IPS-NIHi7 (cell line): Measurements from ENCODE around the gene SLC27A2.
"Not testable (repeated sequence)": the region's sequence is repeated elsewhere in the genome, so short reads cannot be mapped to it uniquely, and the experiment has no call there.

Experiments used
- DNase-seq: peaks from one replicate; pipeline ENCODE4 v3.0.0; 2012; ENCODE audit warnings: mixed read lengths; ENCODE audit errors: extremely low spot score

Gene SLC27A2

GRCh38 chr15:50163719-50164410 is 18.1 kb upstream of the SLC27A2 start:
- no peak for DNase-seq

DNA sequence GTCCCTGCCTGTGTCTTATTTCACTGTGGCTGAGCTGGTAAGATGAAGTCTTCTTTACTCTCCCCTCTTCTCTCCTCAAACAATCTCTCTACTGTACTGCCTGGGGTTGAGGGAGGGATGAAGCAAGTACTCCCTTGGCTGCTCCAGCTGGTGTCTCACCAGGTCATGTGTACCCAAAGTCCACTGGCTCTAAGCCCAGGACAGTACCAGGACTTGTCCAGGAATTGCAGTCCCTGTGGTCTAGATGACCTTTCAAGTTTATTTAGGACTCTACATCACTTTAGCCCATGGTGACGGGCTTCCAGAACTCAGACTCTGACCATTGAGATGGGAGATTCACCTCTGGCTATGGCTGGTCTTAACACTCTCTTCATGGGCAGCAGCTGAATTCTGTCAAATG is 17.5 kb upstream of the SLC27A2 start:
- no peak for DNase-seq

DNA sequence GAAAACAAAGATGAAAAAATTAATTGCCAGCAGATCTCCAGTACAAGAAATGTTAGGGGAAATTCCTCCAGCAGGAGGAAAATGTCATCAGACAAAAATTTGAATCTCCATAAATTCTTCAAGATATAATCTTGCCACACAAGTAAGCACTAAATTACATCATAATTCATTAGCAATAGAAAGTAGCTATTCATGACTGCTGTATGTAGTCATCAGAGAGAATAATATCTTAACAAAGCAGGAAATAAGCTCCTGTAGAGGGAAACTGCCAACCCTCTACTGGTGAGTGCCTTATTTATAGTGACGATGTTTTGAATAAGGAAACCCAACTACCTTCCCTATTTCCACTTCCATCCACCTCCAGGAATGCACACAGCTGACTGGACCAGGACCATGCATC is 15.8 kb upstream of the SLC27A2 start:
- no peak for DNase-seq

DNA sequence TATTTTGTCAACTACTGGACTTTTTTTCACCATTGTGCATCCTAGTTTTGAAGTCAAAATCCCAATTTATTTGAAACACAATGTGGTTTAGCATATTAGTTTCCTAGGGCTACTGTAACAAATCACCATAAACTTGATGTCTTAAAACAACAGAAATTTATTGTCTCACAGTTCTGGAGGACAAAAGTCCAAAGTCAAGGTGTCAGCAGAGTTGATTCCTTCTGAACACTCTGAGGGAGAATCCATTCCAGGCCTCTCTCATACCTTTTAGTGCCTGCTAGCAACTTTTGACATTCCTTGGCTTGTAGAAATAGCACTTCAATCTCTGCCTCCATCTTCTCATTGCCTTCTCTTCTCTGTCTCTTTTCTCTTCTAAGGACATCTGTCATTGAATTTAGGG is 14.9 kb upstream of the SLC27A2 start:
- DNase-seq, result no peak

- no peak for DNase-seq
Observed at GRCh38 chr15:50168379-50168778, 13.6 kb upstream of the SLC27A2 start.

- DNase-seq, result no peak
Observed at GRCh38 chr15:50168783-50169411, 13.1 kb upstream of the SLC27A2 start.

GRCh38 chr15:50172360-50172895 is 9.6 kb upstream of the SLC27A2 start:
- not testable (repeated sequence) for DNase-seq

DNA sequence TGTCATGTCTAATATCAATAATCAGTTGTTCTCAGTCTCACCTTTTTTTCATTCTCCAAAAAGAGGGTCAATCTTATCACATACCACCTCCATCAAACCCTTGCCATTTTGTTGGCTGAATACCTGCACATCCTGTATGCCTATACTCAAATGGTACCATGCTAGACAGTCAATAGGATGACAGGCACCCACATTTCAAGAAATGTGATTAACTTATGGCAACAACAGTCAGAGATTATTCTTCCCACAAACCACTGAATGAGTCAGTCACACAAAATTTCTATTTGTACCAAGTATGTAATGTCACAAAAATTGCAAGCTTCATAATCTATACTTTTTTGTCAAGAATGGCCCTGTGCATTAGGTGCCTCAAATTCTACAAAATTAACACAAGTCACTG is 5.1 kb upstream of the SLC27A2 start:
- no peak for DNase-seq

DNA sequence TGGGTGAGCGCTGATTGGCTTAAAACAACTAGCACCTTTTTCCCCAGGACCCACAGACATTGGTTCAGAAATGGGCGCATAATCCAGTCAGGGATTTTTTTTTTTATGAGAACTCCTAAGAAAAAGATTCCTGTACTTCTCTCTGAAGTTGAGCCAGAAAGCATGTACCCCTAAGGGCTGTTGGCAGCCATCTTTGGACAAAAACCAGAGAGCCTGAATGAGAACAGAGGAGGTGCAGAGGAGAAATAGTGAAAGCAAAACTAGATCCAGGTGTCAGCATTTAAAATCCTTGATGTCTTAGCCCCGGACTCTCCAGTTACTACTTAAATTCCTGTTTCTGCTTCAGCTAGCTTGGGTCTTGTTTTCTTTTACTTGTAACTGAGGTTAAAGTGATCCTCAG is 1.9 kb upstream of the SLC27A2 start:
- no peak for DNase-seq

- DNase-seq, result no peak
Observed at GRCh38 chr15:50180582-50180981, 1.4 kb upstream of the SLC27A2 start.

DNA sequence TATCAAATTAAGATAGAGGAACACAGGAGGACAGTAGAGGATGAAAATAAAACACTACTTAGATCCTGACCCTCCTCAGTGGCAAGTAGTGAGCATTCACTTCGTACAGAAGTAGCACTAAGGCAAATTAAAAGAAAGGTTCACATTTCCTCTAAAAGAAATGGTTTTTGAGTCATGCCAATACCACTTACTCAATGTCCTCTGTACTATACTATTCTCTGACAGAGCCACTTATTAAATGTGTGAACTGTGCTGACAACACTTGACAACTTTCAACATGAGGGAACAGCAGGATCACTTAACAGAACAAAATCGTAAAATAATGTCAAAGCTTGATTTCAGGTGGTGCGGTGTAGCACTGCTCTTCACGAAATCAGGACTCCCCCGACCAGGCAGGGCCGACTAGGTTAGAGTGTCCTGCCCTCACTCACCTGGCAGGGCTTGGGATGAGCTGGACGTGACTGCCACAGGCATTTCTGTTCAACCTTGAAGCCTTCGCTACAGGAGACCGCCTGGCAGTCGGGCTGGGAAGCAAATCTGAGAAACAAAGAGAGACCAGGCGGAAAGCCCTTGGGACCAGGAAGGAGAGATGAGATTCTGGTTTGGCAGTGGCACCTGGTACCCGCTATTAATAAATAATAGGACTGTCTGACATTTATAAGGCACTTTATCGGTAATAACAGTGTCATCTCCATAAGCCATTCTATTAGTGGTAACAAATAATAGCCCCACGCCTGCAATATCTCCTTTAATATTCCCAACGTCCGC is 611 bp upstream of the SLC27A2 start:
- peak; percentile 17 for DNase-seq

DNA sequence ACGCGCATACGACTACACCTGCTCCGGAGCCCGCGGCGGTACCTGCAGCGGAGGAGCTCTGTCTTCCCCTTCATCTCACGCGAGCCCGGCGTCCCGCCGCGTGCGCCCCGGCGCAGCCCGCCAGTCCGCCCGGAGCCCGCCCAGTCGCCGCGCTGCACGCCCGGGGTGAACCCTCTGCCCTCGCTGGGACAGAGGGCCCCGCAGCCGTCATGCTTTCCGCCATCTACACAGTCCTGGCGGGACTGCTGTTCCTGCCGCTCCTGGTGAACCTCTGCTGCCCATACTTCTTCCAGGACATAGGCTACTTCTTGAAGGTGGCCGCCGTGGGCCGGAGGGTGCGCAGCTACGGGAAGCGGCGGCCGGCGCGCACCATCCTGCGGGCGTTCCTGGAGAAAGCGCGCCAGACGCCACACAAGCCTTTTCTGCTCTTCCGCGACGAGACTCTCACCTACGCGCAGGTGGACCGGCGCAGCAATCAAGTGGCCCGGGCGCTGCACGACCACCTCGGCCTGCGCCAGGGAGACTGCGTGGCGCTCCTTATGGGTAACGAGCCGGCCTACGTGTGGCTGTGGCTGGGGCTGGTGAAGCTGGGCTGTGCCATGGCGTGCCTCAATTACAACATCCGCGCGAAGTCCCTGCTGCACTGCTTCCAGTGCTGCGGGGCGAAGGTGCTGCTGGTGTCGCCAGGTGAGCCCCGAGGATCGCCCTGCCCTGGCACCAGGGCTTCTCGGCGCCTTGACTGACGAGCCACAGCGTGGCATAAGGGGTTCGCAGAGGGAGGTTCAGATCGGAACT is 420 bp downstream of the SLC27A2 start:
- DNase-seq, result peak; percentile 36

DNA sequence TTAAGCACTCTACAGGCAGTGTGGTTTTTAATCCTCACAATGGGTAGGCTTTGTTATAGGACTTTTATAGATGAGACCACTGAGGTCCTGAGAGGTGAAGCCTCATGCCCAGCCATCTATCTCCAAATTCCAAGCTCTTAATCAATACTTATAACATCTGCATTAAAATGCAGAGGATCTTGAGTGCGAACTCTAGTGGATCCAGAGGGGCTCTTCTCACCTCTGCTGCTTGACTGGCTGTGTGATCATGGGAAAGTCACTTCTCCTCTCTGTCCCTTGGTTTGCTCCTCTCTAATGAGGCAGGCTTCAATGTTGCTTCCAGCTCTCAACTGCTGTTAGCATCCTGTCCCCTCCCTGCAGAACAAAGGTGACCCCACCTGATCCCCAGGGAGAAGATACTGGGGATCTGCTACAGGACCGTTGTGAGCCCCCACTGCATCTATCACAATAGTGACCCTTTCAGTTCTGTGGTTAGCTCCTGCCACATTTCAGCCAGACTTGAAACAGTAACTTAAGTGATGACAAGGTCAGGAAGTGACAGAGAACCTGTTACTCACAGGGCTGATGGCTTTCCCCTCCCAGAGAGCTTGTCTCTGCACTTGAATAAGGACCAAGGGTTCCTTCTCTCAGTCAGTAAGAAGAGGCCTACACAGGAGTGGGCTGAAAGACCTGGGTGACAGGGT is 1.3 kb downstream of the SLC27A2 start:
- DNase-seq, result no peak

DNA sequence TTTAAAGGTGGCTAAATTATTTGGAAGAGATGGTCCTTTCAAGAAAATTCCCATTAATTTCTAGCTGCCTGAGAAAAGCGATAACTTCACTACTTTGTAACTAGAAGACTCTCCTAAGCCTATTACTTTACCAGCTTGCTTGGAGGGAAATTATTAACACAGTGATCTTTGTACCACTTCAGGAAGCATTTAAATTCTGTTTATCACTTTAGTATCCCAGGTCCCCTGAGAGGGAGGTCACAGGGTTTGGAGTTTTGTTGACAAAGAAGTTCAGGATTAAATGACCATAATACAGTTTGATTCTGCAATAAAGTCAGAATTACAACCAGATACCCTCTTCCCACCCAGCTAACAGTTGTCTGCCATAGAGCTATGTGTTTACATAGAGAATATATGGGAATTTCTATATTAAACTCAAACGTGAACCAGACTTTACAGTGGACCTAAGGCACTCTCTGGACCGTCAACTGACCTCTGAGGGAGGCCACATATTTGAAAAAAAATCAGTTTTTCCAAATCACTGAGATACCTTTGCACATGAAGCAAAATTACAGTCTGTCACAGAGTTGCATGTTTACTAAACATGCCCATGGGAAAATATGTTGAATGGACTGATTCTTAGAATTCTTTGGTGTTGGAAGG is 3.0 kb downstream of the SLC27A2 start:
- no peak for DNase-seq

- DNase-seq, result no peak
Observed at GRCh38 chr15:50186090-50186489, 4.1 kb downstream of the SLC27A2 start.

DNA sequence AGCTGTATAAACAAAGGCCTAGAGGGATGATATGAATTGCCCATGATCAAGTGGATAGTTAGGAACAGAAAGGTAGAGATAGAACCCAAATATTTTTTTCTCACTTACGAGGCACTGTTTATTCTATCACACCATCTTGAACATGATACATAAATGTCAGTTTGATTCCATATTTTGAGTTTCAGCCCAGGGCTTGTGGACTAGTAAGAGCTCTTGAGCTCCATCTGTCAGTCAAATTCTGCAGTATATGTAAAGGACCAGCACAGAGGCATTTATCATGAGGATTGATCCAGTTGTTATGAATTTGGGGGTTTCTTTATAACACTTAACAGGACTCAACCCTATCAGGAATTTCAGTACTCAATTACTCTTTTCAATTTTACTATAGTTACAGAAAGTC is 4.8 kb downstream of the SLC27A2 start:
- DNase-seq, result no peak

- DNase-seq, result no peak
Observed at GRCh38 chr15:50187525-50187924, 5.5 kb downstream of the SLC27A2 start.

DNA sequence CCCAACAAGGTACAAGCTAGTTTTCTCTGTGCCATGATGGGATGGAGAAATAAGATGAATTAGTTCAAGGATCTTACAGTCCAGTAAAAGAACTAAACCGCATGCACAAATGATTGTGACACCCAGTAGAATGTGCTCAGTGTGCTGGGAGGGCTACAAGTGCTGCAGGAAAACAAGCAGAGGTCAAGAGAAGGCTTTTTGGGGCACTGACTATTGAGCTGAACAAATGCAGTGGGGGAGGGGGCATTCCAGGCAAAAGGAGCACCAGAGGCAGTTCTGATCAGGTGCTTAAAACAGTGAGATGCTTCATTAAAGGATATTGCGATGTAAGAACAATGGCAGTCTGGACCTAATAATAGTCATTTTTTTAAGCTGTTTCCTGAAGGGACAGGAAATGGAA is 6.0 kb downstream of the SLC27A2 start:
- no peak for DNase-seq

GRCh38 chr15:50188793-50189192 is 6.8 kb downstream of the SLC27A2 start:
- DNase-seq, result not testable (repeated sequence)

- no peak for DNase-seq
Observed at GRCh38 chr15:50189633-50190032, 7.6 kb downstream of the SLC27A2 start.

DNA sequence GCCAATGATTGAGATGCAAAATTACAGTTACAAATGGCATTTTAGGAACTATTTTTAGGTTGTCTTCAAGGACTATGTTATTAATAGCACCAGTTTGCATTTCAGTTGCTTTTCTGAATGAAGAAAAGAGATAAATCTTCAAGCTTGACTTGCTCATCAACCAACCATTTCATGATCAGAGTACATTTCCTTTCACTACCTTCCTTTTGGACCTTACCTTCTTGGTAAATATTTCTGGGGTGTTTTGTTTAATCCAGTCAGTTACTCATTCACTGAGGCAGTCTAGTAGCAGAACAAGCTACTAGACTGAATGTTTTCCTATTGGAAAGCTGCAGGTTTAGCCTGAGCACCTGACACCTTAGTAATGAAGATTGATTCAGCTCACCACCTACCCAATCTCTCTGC is 8.2 kb downstream of the SLC27A2 start:
- DNase-seq, result no peak
